OCI-LY3 (cell line): Measurements from ENCODE around the gene GJB6.

Source experiments
- EZH2phosphoT487 ChIP-seq: fragments of 200-600 bp; shearing (Covaris generic); IDR thresholded peaks from 2 replicates; pipeline ENCODE4 v1.6.1; 2018; ENCODE audit warnings: antibody characterized with exemption, mixed run types, low read depth
- TF ChIP-seq, protein P1 (sequence below): fragments of 200-600, 300-600 bp; sonication (generic); IDR thresholded peaks from 2 replicates; pipeline ENCODE4 v1.5.1; 2014; ENCODE audit warnings: antibody characterized with exemption, low read length, low read depth

DNA sequence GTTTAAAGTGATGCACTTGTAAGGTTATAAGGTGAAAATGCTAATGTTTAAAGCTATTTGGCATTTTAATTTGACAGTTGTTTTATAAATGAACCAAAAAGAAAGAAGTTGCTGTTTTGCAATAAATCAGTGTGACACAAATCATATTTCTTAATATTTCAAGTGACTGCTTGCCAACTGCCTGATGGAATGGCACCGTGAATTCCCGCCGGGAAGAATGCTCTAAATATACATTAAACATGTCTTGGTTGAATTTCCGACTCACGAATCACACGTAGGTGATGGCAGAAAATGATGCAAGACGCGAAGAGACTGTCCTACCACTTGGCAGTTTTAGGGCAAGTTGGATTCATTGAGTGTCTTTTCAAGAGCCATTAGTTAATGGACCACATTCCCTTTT, 36.3 kb downstream of the GJB6 start:
- TF ChIP-seq, protein P1, sequence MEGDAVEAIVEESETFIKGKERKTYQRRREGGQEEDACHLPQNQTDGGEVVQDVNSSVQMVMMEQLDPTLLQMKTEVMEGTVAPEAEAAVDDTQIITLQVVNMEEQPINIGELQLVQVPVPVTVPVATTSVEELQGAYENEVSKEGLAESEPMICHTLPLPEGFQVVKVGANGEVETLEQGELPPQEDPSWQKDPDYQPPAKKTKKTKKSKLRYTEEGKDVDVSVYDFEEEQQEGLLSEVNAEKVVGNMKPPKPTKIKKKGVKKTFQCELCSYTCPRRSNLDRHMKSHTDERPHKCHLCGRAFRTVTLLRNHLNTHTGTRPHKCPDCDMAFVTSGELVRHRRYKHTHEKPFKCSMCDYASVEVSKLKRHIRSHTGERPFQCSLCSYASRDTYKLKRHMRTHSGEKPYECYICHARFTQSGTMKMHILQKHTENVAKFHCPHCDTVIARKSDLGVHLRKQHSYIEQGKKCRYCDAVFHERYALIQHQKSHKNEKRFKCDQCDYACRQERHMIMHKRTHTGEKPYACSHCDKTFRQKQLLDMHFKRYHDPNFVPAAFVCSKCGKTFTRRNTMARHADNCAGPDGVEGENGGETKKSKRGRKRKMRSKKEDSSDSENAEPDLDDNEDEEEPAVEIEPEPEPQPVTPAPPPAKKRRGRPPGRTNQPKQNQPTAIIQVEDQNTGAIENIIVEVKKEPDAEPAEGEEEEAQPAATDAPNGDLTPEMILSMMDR = no peak
- TF ChIP-seq EZH2phosphoT487 = no peak
